GM19035 (cell line): ENCODE data around the gene ASXL3.

Source experiments
- ATAC-seq: cut with Tn5 transposase; IDR thresholded peaks from one replicate; pipeline ENCODE4 v1.9.1; 2021; ENCODE audit not compliant: unreplicated experiment

The ASXL3 gene

GRCh38 chr18:33581856-33582255 is 3.8 kb downstream of the ASXL3 start:
- no peak for ATAC-seq

DNA sequence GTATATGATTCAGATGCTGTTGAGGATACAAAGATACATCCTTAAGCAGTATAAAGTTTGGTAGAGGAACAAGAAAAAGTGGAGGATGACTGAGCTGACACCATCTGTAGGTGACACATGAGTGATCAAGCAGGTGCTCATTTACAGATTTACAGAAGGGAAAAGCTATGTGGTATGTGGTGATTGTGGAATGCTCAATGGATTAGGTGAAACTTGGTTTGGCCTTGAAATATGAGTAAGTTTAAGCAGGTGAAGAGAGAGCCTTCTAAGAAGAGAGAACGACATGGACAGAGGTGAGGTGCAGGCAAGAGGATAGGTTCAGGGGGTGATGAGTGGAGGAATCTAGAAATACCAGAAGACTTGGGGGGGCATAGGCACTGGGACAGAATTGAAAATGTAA is 5.9 kb downstream of the ASXL3 start:
- no peak for ATAC-seq

DNA sequence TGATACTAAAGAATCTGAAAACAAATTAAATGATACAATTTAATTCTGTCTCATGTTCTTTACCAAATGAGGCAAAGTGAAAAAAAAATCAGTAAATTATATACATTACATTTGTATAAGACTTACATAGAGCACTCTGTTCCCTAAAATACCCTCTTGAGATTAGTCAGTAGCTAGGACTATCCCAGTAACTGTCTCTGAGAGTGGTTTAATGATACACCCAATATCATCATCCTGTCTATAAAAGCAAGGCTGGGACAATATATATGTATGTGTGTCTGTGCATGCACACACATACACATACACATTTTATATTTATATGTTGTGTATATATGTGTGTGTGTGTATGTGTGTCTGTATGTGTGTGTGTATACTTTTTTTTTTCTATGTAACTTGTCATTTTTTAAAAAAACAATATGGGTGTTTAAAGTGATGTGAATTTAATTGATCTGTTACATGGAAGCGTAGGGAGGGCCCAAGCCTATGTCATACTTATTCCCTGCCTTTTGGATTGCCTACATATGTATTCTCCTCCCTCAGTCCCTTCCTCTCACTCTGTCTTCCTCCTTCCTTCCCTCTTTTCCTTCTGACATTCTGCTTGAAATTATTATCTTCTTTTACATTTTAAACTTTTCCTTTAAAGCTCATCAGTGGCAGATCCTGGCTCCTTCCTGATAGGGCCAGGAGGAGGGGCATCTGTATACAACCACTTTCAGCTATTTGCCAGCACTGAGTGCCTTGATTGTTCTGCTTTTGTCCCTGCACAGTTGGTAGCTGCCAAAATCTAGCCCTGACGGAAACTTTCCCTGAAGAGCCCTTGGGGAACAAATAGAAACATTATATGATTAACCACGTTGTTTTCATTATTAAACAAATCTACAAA is 6.8 kb downstream of the ASXL3 start:
- no peak for ATAC-seq

DNA sequence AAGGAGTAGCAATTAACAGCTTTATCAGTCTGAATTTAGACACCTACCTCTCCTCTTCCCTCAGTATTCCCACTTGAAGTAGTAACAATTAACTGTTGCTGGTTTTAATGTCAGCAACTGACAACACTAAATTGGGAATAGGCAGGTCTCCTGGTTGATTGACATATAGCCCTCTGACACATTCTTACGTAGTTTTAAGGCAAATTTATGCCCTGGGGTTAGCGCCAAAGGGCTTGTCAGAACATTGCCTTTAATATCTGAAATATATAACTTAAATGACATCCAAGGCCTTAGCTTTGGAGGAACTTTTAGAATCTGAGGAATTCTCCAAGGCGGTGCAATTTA is 7.4 kb downstream of the ASXL3 start:
- no peak for ATAC-seq

DNA sequence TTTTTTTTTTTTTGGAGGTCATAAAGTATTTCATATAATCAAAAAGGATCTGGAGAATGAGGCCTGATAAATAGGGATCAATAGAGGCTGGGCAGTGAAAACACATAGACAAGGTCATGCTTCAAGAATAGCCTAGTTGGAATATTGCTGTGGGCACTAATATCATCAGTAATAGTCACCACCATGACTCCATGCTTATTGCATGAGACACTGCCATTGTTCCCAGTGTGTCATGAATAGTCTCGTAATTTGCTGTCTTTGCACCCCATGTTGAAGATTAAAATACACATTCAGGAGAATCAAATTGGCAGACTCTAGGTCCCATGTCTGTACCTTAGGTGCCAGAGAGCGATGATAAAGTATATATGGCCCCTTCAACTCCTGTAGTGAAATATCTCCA is 10.3 kb downstream of the ASXL3 start:
- ATAC-seq, result no peak

- ATAC-seq, result no peak
Observed at GRCh38 chr18:33593261-33593660, 15.2 kb downstream of the ASXL3 start.

GRCh38 chr18:33594799-33595198 is 16.8 kb downstream of the ASXL3 start:
- ATAC-seq, result no peak

GRCh38 chr18:33596178-33596854 is 18.3 kb downstream of the ASXL3 start:
- no peak for ATAC-seq

DNA sequence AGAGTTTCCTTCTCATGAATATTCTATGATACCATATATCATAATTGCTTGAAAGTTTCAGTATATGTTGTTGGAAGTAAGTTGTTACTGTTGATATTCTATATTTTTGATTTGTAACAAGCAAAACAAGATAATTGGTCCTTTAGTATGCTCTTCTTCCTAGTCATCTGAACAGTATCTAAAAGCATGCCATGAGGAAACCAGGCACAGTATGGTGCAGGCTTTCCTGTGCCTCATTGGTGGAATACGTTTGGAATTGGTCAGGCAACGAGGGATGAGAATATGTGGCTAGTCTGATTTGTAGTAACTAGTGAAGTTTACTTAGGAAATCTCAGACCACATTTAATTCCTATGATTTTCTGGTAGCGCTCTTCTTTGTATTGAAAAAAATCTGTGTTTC is 22.8 kb downstream of the ASXL3 start:
- ATAC-seq, result no peak

DNA sequence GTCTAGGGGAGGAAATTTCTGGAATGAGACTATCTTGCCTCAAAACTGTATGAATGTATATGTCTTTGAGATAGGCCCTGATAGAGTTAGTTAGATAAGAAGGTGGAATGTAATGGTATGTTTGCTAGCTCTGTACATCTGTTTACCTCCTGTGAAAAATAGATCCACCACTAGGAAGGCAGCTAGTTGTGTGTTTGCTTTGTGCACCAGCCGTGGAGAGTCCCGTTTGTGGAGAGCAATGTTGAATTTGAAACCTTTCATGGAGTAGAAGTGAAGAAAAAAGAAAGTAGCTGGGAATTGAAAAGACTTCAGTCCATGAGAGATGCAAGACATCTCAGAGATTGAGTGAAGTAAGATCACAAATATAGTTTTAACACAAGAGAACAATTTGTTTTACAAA is 25.4 kb downstream of the ASXL3 start:
- ATAC-seq, result no peak

- no peak for ATAC-seq
Observed at GRCh38 chr18:33605250-33605649, 27.2 kb downstream of the ASXL3 start.

DNA sequence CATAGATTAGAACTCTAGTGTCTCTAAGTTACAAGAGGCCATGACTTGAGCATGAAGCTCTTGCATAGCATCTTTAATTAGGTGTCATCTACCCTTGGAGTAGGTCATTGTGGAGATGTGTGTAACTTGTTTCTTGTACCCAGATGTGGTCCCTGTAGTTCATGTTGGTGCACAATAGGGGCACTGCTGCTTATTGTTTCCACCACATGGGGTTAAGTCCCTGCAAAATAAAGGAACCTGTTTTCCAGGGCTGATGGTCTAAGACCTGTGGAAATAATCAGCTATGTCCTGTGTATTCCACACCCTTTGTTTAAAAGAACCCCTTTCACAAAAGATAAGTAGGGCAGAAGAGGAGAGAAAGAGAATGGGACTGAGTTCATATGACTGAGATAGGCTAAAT is 28.6 kb downstream of the ASXL3 start:
- ATAC-seq, result no peak

- ATAC-seq, result no peak
Observed at GRCh38 chr18:33611525-33612135, 33.6 kb downstream of the ASXL3 start.

GRCh38 chr18:33612632-33613031 is 34.6 kb downstream of the ASXL3 start:
- no peak for ATAC-seq

GRCh38 chr18:33616556-33616955 is 38.5 kb downstream of the ASXL3 start:
- no peak for ATAC-seq

- no peak for ATAC-seq
Observed at GRCh38 chr18:33627114-33627513, 49.1 kb downstream of the ASXL3 start.

DNA sequence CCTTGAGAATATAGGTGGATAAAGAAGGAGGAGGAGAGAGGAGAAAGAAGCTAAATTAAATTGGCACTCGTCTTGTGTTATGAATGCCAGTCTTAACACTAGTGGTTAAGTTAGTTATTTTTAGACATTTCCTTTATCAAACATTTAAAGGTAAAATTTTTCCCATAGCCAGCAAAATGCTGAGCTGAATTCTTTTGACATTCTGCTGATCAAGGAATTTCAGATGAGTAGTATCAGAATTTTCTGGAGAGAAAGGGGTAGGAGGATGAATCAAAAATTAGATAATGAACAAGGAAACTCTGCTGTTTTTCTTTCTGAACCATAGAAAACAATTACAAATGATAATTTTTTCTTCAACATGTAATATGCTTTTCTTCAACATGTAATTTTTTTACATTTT is 52.5 kb downstream of the ASXL3 start:
- ATAC-seq, result no peak

DNA sequence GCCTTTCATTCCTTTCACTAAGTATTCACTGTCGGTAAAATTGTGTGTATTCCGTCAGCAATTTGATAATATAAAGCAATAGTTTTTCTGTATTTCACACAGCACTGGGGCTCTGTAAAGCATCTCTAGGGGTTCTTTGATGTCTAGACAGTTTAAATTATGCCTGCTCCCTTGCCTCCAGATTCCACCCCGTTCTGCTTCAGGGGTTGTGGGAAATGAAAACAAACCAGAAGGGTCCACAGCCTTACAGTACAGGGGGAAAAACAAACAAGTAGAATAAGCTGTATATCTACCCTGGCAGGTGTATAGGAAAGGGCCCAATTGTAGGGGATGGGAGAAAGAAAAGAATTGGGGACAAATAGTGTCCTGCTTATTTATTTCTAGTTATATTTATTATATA is 63.1 kb downstream of the ASXL3 start:
- ATAC-seq, result no peak

DNA sequence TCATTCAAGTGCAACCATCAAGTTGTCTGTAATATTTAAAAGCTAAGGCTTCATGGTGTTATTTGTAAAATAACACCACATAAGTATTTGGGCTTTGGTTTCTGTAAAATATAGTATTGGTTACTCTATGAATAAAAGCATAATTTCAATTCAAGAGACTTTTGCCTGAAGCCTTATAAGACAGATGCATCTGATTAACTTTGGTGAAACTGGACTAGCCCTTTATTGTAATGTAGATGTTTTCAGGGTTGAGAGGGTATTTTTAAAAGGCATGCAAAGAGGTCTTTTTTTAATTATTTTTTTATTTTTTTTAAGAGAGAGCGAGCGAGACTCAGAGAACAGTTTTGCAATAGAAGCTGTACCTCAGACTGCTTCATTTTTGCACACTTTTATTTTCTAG is 66.5 kb downstream of the ASXL3 start:
- ATAC-seq, result no peak

DNA sequence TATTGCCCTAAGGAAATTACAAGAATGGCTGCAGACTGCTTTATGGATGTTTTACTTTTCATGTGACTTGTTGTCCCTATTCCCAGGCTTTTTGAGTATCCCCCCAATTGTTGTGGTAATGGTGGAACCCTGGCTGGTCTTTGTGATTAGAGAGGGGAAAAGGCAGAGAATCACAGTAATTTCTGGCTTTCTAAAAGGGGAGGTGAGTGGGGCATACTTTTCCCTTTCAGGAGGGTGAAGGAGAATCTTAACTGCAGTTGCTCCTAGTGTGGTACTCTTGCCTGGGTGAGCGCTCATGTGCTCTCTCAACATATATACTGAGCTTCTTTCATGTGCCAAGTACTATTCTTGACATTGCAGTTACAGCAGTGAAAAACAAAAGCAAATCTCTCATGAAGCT is 69.3 kb downstream of the ASXL3 start:
- no peak for ATAC-seq

DNA sequence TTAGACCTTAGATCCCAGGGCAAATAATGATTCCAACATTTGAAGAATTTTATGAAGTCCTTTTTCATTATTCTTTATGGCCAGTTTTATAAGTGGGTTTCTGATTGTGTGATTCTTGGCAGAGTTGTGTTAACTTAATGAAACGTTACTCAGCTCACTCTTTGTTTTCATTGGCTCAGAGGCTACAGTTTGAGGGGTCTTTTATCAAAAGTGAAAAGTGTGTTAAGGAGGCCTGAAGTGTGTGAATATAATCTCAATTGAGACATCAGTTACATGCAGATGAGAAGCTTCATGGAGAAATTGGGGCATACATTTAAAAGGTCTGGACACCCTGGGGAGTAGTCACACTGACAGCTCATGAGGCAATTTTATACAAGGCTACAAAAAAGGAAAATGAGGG is 74.6 kb downstream of the ASXL3 start:
- ATAC-seq, result no peak

DNA sequence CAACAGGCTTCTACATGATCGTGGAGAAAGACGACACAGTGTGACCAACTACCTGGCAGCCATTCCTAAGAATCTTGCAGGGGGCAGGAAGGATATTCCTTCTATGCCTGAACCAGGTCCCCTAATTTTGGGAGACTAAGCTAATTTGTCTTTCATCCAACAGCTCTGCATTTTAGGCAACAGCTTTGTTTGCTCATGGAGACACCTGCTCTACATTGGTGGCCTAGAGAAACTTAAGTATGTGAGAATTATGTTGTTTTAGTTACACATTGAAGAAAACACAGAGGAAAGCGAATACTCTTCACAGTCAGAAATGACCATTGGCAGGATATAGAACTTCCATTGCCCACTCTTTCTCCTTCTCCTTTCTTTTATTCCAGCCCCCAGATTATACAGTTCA is 75.2 kb downstream of the ASXL3 start:
- ATAC-seq, result no peak
